HepG2 (cell line): ENCODE measurements around the gene FOXL3. TPM values are rescaled to one million over a fixed set of nuclear protein-coding genes. Genes with fewer than 3 reads are reported as not detected.

Experiments used
- BCLAF1 ChIP-seq: fragments of 450-650 bp; IDR thresholded peaks from 2 replicates; pipeline ENCODE4 v1.6.1; 2017; ENCODE audit warnings: mild to moderate bottlenecking
- CHD2 ChIP-seq: IDR thresholded peaks from 2 replicates; pipeline ENCODE4 v1.6.1; 2011; ENCODE audit warnings: low read depth, low read length, improper control_type of control experiment
- NBN ChIP-seq: fragments of 450-650 bp; conservative IDR thresholded peaks from 2 replicates; pipeline ENCODE4 v1.6.1; 2017
- NCOR1 ChIP-seq: fragments of 200-600 bp; sonication (generic); IDR thresholded peaks from 2 replicates; pipeline ENCODE4 v1.7.0; 2017; ENCODE audit warnings: antibody characterized with exemption, low read length, borderline replicate concordance
- POLR2AphosphoS5 ChIP-seq: IDR thresholded peaks from 2 replicates; pipeline ENCODE4 v1.6.1; 2012; ENCODE audit warnings: low read depth, low read length
- PRDM4 ChIP-seq: sonication (generic); formaldehyde crosslinking; IDR thresholded peaks from 2 replicates; pipeline ENCODE4 v1.9.0; 2021; ENCODE audit warnings: missing genetic modification reagents, borderline replicate concordance
- RFX5 ChIP-seq: IDR thresholded peaks from 2 replicates; pipeline ENCODE4 v1.6.1; 2011; ENCODE audit warnings: low read depth, low read length, improper control_type of control experiment
- TCF7L2 ChIP-seq: IDR thresholded peaks from 2 replicates; pipeline ENCODE4 v1.6.1; 2011; ENCODE audit warnings: mild to moderate bottlenecking, low read depth, low read length, moderate library complexity
- TFE3 ChIP-seq: IDR thresholded peaks from 2 replicates; pipeline ENCODE4 v1.6.1; 2016
- ZBTB39 ChIP-seq: sonication (generic); formaldehyde crosslinking; IDR thresholded peaks from 2 replicates; pipeline ENCODE4 v1.5.0; 2020; ENCODE audit warnings: missing genetic modification reagents
- ZNF18 ChIP-seq: sonication (generic); formaldehyde crosslinking; IDR thresholded peaks from 2 replicates; pipeline ENCODE4 v1.8.0; 2022; ENCODE audit warnings: mild to moderate bottlenecking, missing genetic modification reagents; ENCODE audit not compliant: insufficient replicate concordance
- ZNF335 ChIP-seq: sonication (generic); formaldehyde crosslinking; IDR thresholded peaks from 2 replicates; pipeline ENCODE4 v1.4.0; 2020; ENCODE audit warnings: missing genetic modification reagents
- ZNF660 ChIP-seq: sonication (generic); formaldehyde crosslinking; IDR thresholded peaks from 2 replicates; pipeline ENCODE4 v1.5.1; 2020; ENCODE audit warnings: mild to moderate bottlenecking, low read depth, missing genetic modification reagents, borderline replicate concordance
- ZNF75D ChIP-seq: sonication (generic); formaldehyde crosslinking; IDR thresholded peaks from 2 replicates; pipeline ENCODE4 v1.8.1; 2023; ENCODE audit warnings: missing genetic modification reagents, mild to moderate bottlenecking, borderline replicate concordance
- ZSCAN22 ChIP-seq: sonication (generic); formaldehyde crosslinking; IDR thresholded peaks from 2 replicates; pipeline ENCODE4 v1.4.0; 2020; ENCODE audit warnings: mild to moderate bottlenecking, missing genetic modification reagents
- polyA plus RNA-seq, 8 experiments: library from polyadenylated mRNA; depleted of rRNA in 3 of 8; stranded (reverse) in 7 of 8; unstranded in 1 of 8; fragments of >200 nt; fragmentation: Illumina TruSeq in 4 of 8; extraction: Trizol in 4 of 8; gene quantifications; 2 replicates each; pipeline versions ENCODE4 v1.2.1 to v1.2.3, GENCODE V29; 2011 to 2016; ENCODE audit warnings: low read depth in 4 of 8, missing spikeins in 1 of 8, mixed read lengths in 1 of 8; ENCODE audit not compliant: insufficient read depth in 1 of 8
- total RNA-seq, 5 experiments: library from RNA; depleted of rRNA; stranded (reverse); fragments of >200 nt; fragmentation: Illumina TruSeq; extraction: Trizol; gene quantifications; 2 replicates each; pipeline ENCODE4 v1.2.3, GENCODE V29; 2016; ENCODE audit warnings: low read depth in 1 of 5
- TF ChIP-seq, protein P1 (sequence below): sonication (generic); formaldehyde crosslinking; IDR thresholded peaks from 2 replicates; pipeline ENCODE4 v1.5.1; 2020; ENCODE audit warnings: missing genetic modification reagents, mild to moderate bottlenecking, borderline replicate concordance

Gene FOXL3
- total and polyA plus RNA-seq, 2 of the 13 experiments (the other 11 are each of a cell fraction or from before 2014, with no cell fraction given) = not detected

- no peak; the same call in 1 of the 2 replicates for TF ChIP-seq TCF7L2
- TF ChIP-seq ZNF660 (CRISPR knock-in tag) = no peak
- TF ChIP-seq ZSCAN22 (CRISPR knock-in tag) = no peak
- no peak for TF ChIP-seq BCLAF1
- TF ChIP-seq ZNF18 (CRISPR knock-in tag) = no peak
- TF ChIP-seq TFE3 (CRISPR knock-in tag) = peak; percentile 76; the same call in 1 of the 2 replicates
- no peak for TF ChIP-seq CHD2
- no peak for TF ChIP-seq ZNF335 (CRISPR knock-in tag)
- TF ChIP-seq PRDM4 (CRISPR knock-in tag) = no peak
- no peak for TF ChIP-seq NCOR1
- TF ChIP-seq ZBTB39 (CRISPR knock-in tag) = no peak
- no peak for TF ChIP-seq POLR2AphosphoS5
- TF ChIP-seq RFX5 = no peak
- TF ChIP-seq, protein P1, sequence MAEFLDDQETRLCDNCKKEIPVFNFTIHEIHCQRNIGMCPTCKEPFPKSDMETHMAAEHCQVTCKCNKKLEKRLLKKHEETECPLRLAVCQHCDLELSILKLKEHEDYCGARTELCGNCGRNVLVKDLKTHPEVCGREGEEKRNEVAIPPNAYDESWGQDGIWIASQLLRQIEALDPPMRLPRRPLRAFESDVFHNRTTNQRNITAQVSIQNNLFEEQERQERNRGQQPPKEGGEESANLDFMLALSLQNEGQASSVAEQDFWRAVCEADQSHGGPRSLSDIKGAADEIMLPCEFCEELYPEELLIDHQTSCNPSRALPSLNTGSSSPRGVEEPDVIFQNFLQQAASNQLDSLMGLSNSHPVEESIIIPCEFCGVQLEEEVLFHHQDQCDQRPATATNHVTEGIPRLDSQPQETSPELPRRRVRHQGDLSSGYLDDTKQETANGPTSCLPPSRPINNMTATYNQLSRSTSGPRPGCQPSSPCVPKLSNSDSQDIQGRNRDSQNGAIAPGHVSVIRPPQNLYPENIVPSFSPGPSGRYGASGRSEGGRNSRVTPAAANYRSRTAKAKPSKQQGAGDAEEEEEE = no peak
- no peak for TF ChIP-seq NBN
- no peak for TF ChIP-seq ZNF75D (CRISPR knock-in tag)
These were observed 29.1 kb downstream of the FOXL3 start (continued) for GRCh38 chr7:318878-319661.
